ENCODE results near the gene SECISBP2.
"Not testable (repeated sequence)": the region's sequence is repeated elsewhere in the genome, so short reads cannot be mapped to it uniquely, and the experiment has no call there.

SECISBP2 gene, protein sequence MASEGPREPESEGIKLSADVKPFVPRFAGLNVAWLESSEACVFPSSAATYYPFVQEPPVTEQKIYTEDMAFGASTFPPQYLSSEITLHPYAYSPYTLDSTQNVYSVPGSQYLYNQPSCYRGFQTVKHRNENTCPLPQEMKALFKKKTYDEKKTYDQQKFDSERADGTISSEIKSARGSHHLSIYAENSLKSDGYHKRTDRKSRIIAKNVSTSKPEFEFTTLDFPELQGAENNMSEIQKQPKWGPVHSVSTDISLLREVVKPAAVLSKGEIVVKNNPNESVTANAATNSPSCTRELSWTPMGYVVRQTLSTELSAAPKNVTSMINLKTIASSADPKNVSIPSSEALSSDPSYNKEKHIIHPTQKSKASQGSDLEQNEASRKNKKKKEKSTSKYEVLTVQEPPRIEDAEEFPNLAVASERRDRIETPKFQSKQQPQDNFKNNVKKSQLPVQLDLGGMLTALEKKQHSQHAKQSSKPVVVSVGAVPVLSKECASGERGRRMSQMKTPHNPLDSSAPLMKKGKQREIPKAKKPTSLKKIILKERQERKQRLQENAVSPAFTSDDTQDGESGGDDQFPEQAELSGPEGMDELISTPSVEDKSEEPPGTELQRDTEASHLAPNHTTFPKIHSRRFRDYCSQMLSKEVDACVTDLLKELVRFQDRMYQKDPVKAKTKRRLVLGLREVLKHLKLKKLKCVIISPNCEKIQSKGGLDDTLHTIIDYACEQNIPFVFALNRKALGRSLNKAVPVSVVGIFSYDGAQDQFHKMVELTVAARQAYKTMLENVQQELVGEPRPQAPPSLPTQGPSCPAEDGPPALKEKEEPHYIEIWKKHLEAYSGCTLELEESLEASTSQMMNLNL

DNA sequence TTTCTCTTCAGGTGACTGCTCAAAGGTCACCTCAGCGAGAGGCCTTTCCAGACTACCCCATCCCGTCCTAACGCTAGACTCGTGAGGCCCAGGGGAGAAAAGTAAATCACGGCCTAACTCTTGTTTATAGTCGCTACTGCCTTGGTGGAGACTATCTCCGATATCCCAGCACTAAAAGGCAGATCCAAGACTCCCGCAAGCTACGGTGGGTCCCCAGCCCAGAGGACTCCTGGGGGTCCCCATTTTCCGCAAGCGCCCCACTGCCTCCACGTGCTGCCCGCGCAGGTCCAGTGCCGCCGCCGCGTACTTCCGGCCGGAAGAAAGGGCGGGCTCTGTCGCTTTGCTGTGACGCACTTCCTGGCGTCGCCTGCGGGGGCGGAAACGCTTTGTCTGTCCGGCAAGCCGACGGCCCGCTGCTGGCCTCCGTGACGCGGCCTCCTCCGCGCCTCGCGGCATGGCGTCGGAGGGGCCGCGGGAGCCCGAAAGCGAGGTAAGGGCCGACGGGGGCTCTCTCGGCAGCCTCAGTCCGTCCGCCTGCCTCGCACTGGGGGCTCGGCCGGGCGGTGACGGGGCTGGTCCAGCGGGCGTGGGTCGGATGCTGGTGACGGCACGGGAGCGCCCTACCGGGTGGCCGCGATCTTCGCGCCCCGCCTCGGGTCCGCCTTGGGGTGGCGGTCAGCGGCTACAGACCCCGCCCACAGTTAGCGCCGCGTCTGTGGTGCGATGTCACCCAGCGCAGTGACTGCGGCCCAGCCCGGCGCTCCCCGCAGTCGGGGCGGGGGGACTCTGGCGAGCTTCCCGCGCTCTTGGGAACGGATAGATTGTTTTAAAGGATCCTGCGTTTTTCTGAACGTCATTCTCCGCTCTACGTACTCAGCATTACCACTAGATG lies at the start of gene SECISBP2:
TSS of gene SECISBP2 (plus strand) at position 378 of the 892 bp plus-strand sequence. CDS start at position 455, 77 bp downstream.
- Histone ChIP-seq H3K36me3 (ENCODE audit: control insufficient read depth in 2 of 2, insufficient read depth in 2 of 2, low read length in 2 of 2) (no peaks in the 10 kb centered on the region), H3K9ac (ENCODE audit: low read length in 2 of 2) (peak within 1 kb of the TSS; percentile 72 to 95), H3K4me3 (ENCODE audit: low read length in 2 of 2) (peak within 1 kb of the TSS; percentile 35 to 78), H3K27me3 (ENCODE audit: control insufficient read depth in 1 of 2, insufficient read depth in 2 of 2, low read length in 2 of 2) (no peaks in the 10 kb centered on the region), H3K4me1 (ENCODE audit: control insufficient read depth, insufficient read depth, low read length) (peaks cover 8% of the 10 kb centered on the region), H3K27ac (ENCODE audit: low read length) (peak within 1 kb of the TSS; percentile 94), H3K9me3 (ENCODE audit: control insufficient read depth in 2 of 2, low read length in 2 of 2) (no peaks in the 10 kb centered on the region)

DNA sequence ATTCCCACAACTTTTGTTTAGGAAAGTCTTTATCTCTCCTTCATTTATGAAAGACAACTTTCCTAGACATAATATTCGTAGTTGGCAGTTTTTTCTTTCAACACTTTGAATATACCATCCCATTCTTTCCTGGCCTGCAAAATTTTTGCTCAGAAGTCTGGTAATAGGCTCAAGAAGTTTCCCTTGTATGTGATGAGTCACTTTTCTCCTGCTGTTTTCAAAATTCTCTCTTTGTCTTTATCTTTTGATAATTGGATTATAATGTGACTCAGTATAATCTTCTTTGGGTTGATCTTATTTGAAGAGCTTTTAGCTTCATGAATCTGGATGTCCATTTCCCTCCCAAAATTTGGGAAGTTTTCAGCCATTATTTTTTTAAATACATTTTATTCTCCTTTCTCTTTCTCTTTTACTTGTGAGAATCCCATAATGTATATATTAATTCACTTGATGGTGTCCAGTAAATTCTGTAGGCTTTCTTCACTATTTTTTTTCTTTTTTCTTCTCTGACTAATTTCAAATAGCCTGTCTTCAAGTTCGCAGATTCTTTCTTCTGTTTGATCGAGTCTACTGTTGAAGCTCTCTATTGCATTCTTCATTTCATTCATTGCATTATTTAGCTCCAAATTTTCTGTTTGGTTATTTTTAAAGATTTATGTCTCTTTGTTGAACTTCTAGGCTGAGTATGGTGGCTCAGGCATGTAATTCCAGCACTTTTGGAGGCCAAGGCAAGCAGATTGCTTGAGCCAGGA lies 44.6 kb upstream of the SECISBP2 start:
- Histone ChIP-seq H3K4me3 (ENCODE audit: low read length in 2 of 2) (no peak overlapping the region), H3K9me3 (ENCODE audit: control insufficient read depth in 2 of 2, low read length in 2 of 2) (peaks cover 4 to 10% of the 10 kb centered on the region in 2 donors), H3K4me1 (ENCODE audit: control insufficient read depth, insufficient read depth, low read length) (no peaks in the 10 kb centered on the region), H3K27ac (ENCODE audit: low read length) (no peak overlapping the region), H3K9ac (ENCODE audit: low read length in 2 of 2) (no peak overlapping the region), H3K27me3 (ENCODE audit: control insufficient read depth in 1 of 2, insufficient read depth in 2 of 2, low read length in 2 of 2) (no peaks in the 10 kb centered on the region), H3K36me3 (ENCODE audit: control insufficient read depth in 2 of 2, insufficient read depth in 2 of 2, low read length in 2 of 2) (no peaks in the 10 kb centered on the region)

DNA sequence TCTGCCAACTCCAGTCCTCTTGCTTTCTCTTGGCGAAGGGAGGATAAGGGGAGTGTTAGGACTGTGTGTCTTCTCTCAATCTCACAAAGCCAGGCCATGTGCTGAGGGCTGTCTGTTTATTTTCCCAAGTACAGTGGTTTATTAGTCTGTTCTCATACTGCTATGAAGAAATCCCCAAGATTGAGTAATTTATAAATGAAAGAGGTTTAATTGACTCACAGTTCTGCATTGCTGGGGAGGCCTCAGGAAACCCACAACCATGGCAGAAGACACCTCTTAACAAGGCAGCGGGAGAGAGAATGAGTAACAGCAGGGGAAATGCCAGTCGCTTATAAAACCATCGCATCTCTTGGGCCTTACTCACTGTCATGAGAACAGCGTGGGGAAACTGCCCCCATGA lies 43.5 kb upstream of the SECISBP2 start:
- H3K36me3 ChIP-seq (ENCODE audit: control insufficient read depth in 2 of 2, insufficient read depth in 2 of 2, low read length in 2 of 2) = no peaks in the 10 kb centered on the region
- H3K27ac ChIP-seq (ENCODE audit: low read length) = no peak overlapping the region

DNA sequence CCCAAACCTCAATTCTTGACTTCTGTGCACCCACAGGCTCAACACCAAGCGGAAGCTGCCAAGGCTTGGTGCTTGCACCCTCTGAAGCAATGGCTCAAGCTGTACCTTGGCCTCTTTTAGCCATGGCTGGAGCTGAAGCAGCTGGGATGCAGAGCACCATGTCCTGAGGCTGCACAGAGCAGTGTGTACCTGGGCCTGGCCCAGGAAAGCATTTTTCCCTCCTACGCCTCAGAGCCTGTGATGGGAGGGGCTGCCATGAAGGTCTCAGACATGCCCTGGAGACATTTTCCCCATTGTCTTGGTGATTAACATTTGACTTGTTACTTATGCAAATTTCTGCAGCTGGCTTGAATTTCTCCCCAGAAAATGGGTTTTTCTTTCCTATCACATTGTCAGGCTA lies 42.3 kb upstream of the SECISBP2 start:
- H3K27ac ChIP-seq (ENCODE audit: low read length); H3K36me3 ChIP-seq (ENCODE audit: control insufficient read depth in 2 of 2, insufficient read depth in 2 of 2, low read length in 2 of 2); H3K9ac ChIP-seq (ENCODE audit: low read length in 2 of 2); H3K4me3 ChIP-seq (ENCODE audit: low read length in 2 of 2); H3K27me3 ChIP-seq (ENCODE audit: control insufficient read depth in 1 of 2, insufficient read depth in 2 of 2, low read length in 2 of 2); H3K4me1 ChIP-seq (ENCODE audit: control insufficient read depth, insufficient read depth, low read length): not testable (repeated sequence)
- H3K9me3 ChIP-seq (ENCODE audit: control insufficient read depth in 2 of 2, low read length in 2 of 2) = peaks cover 4 to 10% of the 10 kb centered on the region in 2 donors

More for the DNA sequence above, 43.5 kb upstream of the SECISBP2 start:
- Histone ChIP-seq H3K9ac (ENCODE audit: low read length in 2 of 2) (no peak overlapping the region), H3K4me1 (ENCODE audit: control insufficient read depth, insufficient read depth, low read length) (no peaks in the 10 kb centered on the region), H3K27me3 (ENCODE audit: control insufficient read depth in 1 of 2, insufficient read depth in 2 of 2, low read length in 2 of 2) (no peaks in the 10 kb centered on the region), H3K4me3 (ENCODE audit: low read length in 2 of 2) (no peak overlapping the region), H3K9me3 (ENCODE audit: control insufficient read depth in 2 of 2, low read length in 2 of 2) (peaks cover 4 to 10% of the 10 kb centered on the region in 2 donors)

DNA sequence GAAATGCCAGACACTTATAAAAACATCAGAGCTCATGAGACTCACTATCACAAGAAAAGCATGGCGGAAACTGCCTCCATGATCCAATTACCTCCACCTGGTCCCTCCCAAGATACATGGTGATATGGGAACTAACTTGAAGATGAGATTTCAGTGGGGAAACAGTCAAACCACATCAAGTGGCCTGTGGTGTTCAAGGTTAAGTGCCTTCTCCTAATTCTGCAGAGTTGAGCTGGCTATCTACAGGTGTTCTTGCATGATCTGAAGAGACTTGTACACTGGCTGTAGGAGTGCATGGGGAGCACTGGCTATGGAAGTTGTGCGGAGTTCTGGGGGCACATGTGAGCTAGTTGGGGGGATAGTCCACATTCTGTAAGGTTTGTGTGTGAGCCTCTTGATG lies 41.3 kb upstream of the SECISBP2 start:
- no peaks in the 10 kb centered on the region for H3K36me3 ChIP-seq (ENCODE audit: control insufficient read depth in 2 of 2, insufficient read depth in 2 of 2, low read length in 2 of 2)
- no peak overlapping the region for H3K9ac ChIP-seq (ENCODE audit: low read length in 2 of 2)
- H3K4me1 ChIP-seq (ENCODE audit: control insufficient read depth, insufficient read depth, low read length) = no peaks in the 10 kb centered on the region
- H3K27me3 ChIP-seq (ENCODE audit: control insufficient read depth in 1 of 2, insufficient read depth in 2 of 2, low read length in 2 of 2) = no peaks in the 10 kb centered on the region
- H3K4me3 ChIP-seq (ENCODE audit: low read length in 2 of 2) = no peak overlapping the region
- H3K9me3 ChIP-seq (ENCODE audit: control insufficient read depth in 2 of 2, low read length in 2 of 2) = peaks cover 4 to 10% of the 10 kb centered on the region in 2 donors
- H3K27ac ChIP-seq (ENCODE audit: low read length) = no peak overlapping the region

DNA sequence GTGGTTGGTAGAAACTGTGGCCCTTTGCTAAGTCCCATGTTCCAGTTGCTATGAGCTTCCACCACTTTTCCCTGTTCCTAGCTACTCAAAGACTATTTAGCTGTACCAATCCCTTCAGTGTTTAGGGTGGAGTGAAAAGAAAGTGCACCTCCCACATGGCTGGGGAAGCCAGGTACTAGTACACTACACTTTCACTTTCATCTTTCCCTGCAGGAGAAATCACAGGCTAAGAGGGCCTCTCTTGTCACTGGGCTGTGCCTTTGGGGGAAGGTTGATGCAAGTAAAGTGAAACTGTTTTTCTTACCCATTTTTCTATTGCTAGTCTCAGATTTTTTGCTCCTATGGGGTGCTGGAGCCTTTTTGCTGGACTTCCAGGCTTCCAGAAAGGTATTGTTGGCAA lies 40.8 kb upstream of the SECISBP2 start:
- Histone ChIP-seq H3K27ac (ENCODE audit: low read length) (no peak overlapping the region), H3K36me3 (ENCODE audit: control insufficient read depth in 2 of 2, insufficient read depth in 2 of 2, low read length in 2 of 2) (no peaks in the 10 kb centered on the region), H3K4me3 (ENCODE audit: low read length in 2 of 2) (no peak overlapping the region), H3K9ac (ENCODE audit: low read length in 2 of 2) (no peak overlapping the region), H3K27me3 (ENCODE audit: control insufficient read depth in 1 of 2, insufficient read depth in 2 of 2, low read length in 2 of 2) (no peaks in the 10 kb centered on the region), H3K4me1 (ENCODE audit: control insufficient read depth, insufficient read depth, low read length) (no peaks in the 10 kb centered on the region), H3K9me3 (ENCODE audit: control insufficient read depth in 2 of 2, low read length in 2 of 2) (peaks cover 4 to 10% of the 10 kb centered on the region in 2 donors)

DNA sequence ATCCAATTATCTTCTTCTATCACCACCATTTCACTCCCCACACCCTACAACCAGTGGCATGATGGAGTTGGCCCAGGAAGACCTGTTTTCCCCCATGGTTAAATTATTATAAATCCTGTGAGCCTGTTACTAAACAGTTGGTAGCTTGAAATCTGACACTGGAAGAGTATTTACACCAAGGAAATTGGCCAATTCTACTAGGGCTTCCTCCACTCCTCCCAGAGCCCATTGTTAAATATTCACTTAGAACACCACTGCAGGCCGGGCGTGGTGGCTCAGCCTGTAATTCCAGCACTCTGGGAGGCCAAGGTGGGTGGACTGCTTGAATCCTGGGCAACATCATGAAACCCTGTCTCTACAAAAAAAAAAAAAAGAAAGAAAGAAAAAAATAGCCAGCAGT lies 39.7 kb upstream of the SECISBP2 start:
- Histone ChIP-seq H3K27ac (ENCODE audit: low read length) (no peak overlapping the region), H3K27me3 (ENCODE audit: control insufficient read depth in 1 of 2, insufficient read depth in 2 of 2, low read length in 2 of 2) (no peaks in the 10 kb centered on the region), H3K4me1 (ENCODE audit: control insufficient read depth, insufficient read depth, low read length) (no peaks in the 10 kb centered on the region), H3K4me3 (ENCODE audit: low read length in 2 of 2) (no peak overlapping the region), H3K9ac (ENCODE audit: low read length in 2 of 2) (no peak overlapping the region), H3K36me3 (ENCODE audit: control insufficient read depth in 2 of 2, insufficient read depth in 2 of 2, low read length in 2 of 2) (no peaks in the 10 kb centered on the region), H3K9me3 (ENCODE audit: control insufficient read depth in 2 of 2, low read length in 2 of 2) (peaks cover 4 to 10% of the 10 kb centered on the region in 2 donors)

DNA sequence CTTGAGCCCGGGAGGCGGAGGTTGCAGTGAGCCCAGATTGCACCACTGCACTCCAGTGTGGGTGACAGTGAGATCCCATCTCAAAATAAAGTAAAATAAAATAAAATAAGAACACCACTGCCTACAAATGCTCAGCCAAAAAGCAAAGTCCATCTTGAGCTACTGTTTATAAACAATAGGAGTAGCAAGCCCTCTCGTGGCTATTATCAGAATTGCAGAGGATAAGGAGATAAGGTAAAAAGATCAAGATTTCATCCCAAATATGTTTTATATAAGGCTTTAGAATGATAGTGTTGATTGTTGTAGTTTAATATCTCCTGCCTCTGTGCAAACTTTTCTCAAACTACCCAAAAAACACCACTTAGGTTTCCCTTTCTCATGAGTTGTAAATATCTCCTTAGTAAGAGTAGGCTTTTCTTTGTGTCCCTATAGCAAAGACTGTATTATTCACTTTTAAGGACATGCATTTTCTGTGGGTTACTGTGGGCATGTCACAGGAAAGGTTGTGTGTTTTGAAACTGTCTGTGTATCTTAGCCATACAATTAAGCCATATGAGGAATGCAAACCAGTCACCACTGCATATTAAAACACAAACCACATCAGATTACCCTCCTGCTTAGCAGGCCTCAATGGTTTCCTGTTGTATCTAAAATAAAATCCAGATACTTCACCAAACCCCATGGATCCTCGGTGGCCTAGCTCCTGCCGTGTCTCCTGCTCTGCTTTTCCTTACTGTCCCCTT lies 39.1 kb upstream of the SECISBP2 start:
- Histone ChIP-seq H3K4me1 (ENCODE audit: control insufficient read depth, insufficient read depth, low read length) (no peaks in the 10 kb centered on the region), H3K27ac (ENCODE audit: low read length) (no peak overlapping the region), H3K9me3 (ENCODE audit: control insufficient read depth in 2 of 2, low read length in 2 of 2) (peaks cover 2 to 4% of the 10 kb centered on the region in 2 donors), H3K36me3 (ENCODE audit: control insufficient read depth in 2 of 2, insufficient read depth in 2 of 2, low read length in 2 of 2) (no peaks in the 10 kb centered on the region), H3K4me3 (ENCODE audit: low read length in 2 of 2) (no peak overlapping the region), H3K27me3 (ENCODE audit: control insufficient read depth in 1 of 2, insufficient read depth in 2 of 2, low read length in 2 of 2) (no peaks in the 10 kb centered on the region), H3K9ac (ENCODE audit: low read length in 2 of 2) (no peak overlapping the region)

DNA sequence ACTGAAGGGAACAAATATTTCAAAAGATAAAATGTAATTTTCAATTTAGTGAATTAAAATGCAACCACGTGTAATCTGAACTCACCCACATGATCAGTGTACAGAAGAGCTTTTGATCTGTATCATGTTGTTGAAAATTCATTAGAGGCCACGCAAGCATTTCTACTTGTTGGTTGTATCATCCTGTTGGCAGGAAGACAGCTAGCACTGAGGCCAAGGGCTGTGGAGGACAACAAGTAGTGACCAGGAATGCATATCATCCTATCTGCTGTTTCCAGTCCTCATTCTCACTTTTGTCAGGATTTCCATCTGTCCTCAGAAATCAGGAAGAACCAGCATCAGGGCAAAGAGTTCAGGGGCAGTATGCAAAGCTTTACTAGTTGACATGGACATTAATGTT lies 37.2 kb upstream of the SECISBP2 start:
- H3K9ac ChIP-seq (ENCODE audit: low read length in 2 of 2) = no peak overlapping the region
- H3K9me3 ChIP-seq (ENCODE audit: control insufficient read depth in 2 of 2, low read length in 2 of 2) = no peaks in the 10 kb centered on the region
- no peak overlapping the region for H3K27ac ChIP-seq (ENCODE audit: low read length)
- no peaks in the 10 kb centered on the region for H3K27me3 ChIP-seq (ENCODE audit: control insufficient read depth in 1 of 2, insufficient read depth in 2 of 2, low read length in 2 of 2)
- H3K36me3 ChIP-seq (ENCODE audit: control insufficient read depth in 2 of 2, insufficient read depth in 2 of 2, low read length in 2 of 2) = no peaks in the 10 kb centered on the region
- no peak overlapping the region for H3K4me3 ChIP-seq (ENCODE audit: low read length in 2 of 2)
- H3K4me1 ChIP-seq (ENCODE audit: control insufficient read depth, insufficient read depth, low read length) = no peaks in the 10 kb centered on the region
